CMK (cell line): Measurements from ENCODE around the gene RFTN1.

Source experiments
- DNase-seq: peaks from one replicate; pipeline ENCODE4 v3.0.0-alpha.2; 2010; ENCODE audit warnings: low read depth

The RFTN1 gene

GRCh38 chr3:16528581-16528993 lies 15.1 kb upstream of the RFTN1 start:
- DNase-seq: no peak

- no peak for DNase-seq
Observed at GRCh38 chr3:16528106-16528505, 14.6 kb upstream of the RFTN1 start.

- DNase-seq: no peak
Observed at GRCh38 chr3:16524196-16524595, 10.7 kb upstream of the RFTN1 start.

GRCh38 chr3:16523778-16524177 lies 10.3 kb upstream of the RFTN1 start:
- DNase-seq: no peak

- no peak for DNase-seq
Observed at GRCh38 chr3:16522834-16523233, 9.3 kb upstream of the RFTN1 start.

GRCh38 chr3:16520970-16521881 lies 7.7 kb upstream of the RFTN1 start:
- DNase-seq: no peak

GRCh38 chr3:16520241-16520969 lies 6.9 kb upstream of the RFTN1 start:
- DNase-seq: no peak

GRCh38 chr3:16516695-16517481 lies 3.4 kb upstream of the RFTN1 start:
- no peak for DNase-seq

- DNase-seq: no peak
Observed at GRCh38 chr3:16515885-16516420, 2.5 kb upstream of the RFTN1 start.

- no peak for DNase-seq
Observed at GRCh38 chr3:16514755-16515353, 1.4 kb upstream of the RFTN1 start.

GRCh38 chr3:16514021-16514700 lies 662 bp upstream of the RFTN1 start:
- no peak for DNase-seq

GRCh38 chr3:16512435-16513140 lies 911 bp downstream of the RFTN1 start:
- DNase-seq: no peak

- DNase-seq: no peak
Observed at GRCh38 chr3:16511681-16512434, 1.6 kb downstream of the RFTN1 start.

- no peak for DNase-seq
Observed at GRCh38 chr3:16510620-16511319, 2.7 kb downstream of the RFTN1 start.

GRCh38 chr3:16509721-16510619 lies 3.5 kb downstream of the RFTN1 start:
- no peak for DNase-seq

- no peak for DNase-seq
Observed at GRCh38 chr3:16508591-16508995, 4.9 kb downstream of the RFTN1 start.

GRCh38 chr3:16508243-16508578 lies 5.3 kb downstream of the RFTN1 start:
- DNase-seq: no peak

GRCh38 chr3:16507578-16508242 lies 5.8 kb downstream of the RFTN1 start:
- no peak for DNase-seq
